IPS-NIHi7 (cell line): ENCODE data around the gene TBC1D12.
"Not testable (repeated sequence)": the region's sequence is repeated elsewhere in the genome, so short reads cannot be mapped to it uniquely, and the experiment has no call there.

Experiments
- DNase-seq: peaks from one replicate; pipeline ENCODE4 v3.0.0; 2012; ENCODE audit warnings: mixed read lengths; ENCODE audit errors: extremely low spot score

TBC1D12 gene

DNA sequence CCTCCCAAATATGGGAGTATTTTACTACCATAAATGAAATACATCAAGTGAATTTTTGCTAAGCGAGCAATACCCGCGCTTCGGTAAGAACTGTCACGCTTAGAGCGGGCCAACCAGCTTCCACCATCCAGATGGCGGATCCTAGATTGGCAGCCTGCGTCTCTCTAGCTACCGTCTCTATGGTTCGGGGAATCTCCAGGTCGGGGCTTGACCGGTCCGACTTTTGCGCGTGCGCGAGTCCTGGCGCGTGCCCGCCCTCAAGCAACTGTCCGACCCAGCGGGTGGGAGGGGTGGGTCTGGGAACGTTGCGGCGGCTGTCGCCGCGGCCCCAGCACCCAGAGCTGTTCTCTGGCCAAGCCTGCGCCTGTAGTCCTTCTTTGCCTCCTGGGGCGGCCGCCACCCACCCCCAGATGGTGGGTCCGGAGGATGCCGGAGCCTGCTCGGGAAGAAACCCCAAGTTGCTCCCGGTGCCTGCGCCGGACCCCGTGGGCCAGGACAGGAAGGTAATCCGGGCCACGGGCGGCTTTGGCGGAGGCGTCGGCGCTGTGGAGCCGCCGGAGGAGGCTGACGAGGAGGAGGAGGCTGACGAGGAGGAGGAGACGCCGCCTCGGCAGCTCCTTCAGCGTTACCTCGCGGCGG, at the start of gene TBC1D12:
Gene TBC1D12 (plus strand): TSS at position 338 of the 639 bp plus-strand sequence. CDS start 73 bp downstream, at position 411.
- peak; percentile 95 for DNase-seq

DNA sequence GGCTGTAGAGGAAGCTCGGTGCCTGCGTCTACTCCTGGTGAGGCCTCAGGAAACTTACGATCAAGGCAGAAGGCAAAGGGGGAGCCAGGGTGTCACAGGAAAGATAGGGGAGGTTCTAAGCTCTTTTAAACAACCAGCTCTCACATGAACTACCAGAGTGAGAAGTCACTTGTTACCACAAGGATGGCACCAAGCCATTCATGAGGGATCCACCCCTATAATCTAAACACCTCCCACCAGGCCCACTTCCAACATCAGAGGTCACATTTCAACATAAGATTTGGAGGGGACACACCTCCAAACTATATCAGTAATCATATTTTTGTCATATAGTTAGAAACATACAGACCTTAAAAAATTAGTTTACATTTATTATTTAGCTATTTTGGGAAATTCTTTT, 49.0 kb upstream of the TBC1D12 start:
- DNase-seq = no peak

DNA sequence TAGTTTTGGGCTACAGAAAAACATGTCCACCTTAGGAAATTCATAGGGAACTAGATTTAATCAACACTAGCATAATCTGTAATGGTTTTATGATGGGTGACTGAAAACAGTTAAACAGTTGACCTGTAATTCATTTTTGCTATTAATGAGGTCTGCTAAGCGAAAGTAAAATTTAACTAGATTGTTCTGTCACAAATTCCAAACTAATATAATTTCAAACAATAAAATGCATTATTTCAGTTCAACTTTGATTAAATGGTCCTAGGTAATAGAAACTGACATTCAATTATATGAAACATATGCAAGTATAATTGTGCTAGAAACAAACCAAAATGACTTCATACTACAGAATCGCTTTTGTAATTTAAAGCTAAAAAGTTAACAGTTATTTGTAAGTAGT, 46.5 kb upstream of the TBC1D12 start:
- no peak for DNase-seq

DNA sequence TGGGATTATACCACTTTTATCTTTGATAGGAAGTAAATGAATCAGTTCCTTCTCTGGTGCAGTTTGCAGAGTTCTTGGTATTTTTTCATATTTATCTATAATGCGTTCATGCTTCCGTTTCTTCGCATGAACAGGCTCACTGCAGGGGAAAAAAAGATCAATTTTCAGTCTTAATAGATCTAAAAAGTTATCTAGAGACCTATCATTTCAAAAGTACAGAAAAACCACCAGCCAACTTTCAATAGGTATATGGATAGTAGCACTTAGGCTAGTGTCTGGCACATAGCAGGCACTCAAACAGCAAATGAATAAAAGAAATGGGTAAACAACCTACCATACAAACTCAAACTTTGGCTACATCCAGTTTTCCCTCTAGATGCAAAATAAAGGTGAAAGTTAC, 45.1 kb upstream of the TBC1D12 start:
- DNase-seq = no peak

DNA sequence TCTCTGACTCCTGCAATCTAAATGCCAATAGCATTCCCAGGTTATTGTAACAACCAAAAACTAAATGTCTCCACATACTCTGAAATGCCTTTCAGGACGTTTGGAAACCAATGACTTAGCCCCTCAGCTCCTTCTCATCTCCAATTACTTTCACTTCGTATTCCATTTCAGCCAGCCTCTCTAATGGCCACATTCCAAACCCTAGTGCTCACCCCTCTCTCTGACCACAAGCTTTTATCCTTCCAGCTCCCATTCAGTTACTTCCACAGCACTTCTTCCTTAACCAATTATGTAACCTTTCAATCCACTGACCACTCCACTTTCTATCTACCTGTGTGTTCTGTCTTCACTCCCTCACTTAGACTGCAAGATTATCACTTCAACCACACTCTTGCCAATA, 43.9 kb upstream of the TBC1D12 start:
- DNase-seq = peak; percentile 13

DNA sequence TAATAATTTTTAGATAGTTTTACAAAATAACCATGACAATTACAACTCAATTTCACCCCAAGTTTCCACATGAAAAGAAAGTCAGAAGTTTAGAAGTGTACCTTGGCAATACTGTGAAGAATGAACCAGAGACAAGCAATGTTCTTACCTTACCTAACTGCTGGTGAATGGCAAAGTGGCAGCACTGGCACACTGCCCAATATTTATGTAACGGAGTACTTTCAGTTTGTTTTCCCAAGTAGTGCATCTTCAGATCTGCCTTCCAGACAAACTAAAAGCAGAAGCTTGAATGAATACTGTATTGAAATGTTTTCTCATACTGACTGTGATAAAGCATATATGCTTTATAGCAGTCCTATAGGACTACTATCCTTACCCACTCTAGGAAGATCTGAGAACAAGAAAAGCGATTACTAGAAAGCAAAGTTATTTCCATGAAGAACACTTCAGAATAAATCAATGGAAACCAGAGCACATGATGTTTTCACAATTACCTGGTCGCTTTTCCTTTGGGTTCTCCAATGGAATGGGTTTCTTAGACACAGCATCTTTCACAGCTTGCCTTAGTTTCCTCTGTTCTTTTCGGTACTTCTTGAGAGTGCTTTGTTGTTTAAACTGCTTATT, 41.1 kb upstream of the TBC1D12 start:
- DNase-seq = no peak

DNA sequence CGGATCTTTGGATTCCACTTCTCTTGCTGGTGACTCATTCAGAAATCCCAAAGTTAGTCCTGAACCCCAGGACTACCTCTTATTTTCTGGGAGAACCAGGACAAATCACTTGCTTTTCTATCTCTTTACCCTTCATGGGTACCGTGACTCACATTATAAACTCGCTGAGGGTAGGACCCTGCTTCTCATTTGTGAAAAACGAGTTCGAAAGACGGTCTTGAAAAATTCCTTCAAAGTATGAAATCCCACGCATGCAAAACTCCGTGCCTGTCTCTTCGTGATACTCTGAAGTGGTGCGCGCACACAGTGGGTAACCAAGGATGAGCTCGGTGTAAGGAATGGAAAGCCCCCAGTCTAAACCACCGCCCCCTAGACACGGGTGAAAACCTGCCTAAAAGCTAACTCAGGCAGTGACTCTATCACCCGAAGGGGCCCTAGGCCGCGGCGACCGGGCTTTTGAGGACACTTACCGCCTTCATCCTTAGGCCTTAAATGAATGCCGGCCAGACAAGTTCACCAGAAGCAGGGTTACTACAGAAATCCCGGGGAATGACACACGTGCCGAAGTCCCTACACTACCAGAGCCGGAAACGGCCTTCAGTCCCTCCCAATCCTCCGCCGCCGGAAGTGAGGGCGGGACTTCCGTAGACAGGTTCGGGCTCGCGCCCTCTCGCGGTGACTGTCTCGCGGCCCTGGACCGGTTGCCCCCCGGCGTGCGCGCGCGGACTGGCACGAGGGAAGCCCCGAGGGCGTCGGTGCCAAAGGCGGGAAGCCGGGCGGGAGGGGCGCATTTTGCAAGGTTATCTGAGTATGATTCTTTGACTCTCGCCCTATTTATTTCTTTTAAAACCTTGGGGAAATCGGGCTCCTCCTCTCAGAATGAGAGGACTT, 39.7 kb upstream of the TBC1D12 start, which contains the start of gene NOC3L:
Gene NOC3L (minus strand): TSS at position 580 of the 891 bp plus-strand sequence. CDS start 101 bp downstream, at position 479.
- DNase-seq = peak; percentile 97

DNA sequence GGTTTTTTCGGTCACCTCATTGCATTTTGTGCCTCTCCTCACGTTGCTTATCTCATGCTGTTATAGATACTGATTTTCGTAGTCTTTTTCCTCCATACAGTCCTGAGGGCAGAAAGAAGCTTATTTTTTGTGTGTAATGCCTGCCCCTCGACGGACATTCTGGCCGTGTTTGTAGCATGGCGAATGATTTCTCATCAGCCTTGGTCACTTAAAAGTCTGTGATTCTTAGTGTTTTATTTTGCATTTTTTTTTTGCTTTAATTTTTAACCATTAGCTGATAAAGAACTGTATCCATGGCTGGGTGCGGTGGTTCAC, 39.1 kb upstream of the TBC1D12 start:
- DNase-seq = no peak

DNA sequence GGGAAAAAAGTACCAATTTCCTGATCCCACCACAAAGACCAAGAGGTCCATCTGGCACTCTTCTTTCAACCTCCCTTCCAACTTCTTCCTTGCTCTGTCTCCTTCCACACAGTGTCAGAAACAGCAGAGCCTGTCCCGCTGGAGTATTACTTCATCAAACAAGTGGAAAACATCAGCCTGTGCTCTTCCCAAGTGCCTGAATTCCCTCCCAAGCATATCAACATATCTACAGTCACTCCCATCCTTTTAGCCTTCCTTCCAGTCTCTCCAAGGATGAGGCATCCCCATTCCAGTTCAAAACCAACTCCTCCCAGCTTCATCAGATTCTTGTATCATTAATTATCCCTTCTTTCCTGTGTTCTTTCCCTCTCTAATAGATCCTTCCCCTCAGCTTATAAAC, 37.9 kb upstream of the TBC1D12 start:
- no peak for DNase-seq

DNA sequence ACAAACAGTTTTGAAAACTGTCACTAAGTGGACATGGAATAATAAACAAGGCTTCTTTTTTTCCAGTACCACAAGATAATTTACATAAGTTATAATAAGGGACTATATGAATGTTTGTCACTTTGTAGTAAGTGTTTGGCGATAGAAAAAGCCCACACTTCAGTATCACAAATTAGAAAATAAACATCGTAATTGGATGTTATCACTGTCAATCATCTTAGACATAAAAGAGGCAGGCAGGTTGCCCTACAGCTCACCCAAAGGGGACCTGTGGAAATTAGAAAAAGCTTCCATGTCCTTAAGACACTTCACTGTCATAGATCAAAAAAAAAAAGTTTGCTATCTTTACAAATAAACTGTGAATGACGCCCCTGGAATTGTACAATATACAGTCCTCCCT, 36.0 kb upstream of the TBC1D12 start:
- no peak for DNase-seq

DNA sequence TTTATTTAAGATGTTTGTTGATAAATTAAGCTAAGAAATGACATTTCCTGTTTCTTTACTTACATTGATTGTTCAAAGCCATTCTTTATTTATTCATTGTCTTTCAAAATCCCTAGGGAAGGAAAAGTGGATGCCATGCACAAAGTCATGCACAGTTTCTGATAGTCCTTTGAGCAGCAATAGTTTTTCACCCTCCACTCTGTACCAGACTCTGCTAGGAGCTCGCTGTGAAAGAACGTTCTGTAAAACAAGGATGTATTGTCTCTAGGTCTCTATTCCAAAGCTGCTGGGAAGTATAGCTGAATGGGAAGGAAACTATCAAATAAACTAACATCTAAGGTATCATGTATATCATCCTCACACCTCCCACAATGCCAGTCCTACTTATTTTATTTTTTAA, 31.8 kb upstream of the TBC1D12 start:
- DNase-seq = no peak

DNA sequence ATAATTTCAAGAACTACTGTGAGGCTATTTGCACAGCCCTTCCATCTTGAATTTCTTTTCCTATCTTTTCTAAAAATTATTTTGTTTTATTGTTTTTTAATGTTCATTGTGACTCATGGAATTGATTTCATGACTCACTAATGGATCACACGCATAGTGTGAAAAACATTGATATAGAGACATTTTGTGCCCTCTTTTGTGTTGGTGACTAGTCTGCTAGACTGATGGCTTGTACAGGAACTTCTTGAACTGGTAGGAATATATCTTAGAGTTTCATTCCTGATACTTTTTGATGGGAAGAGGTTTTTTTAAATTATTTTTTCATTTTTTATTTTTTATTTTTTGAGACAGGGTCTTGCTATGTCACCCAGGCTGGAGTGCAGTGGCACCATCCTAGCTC, 27.0 kb upstream of the TBC1D12 start:
- no peak for DNase-seq

DNA sequence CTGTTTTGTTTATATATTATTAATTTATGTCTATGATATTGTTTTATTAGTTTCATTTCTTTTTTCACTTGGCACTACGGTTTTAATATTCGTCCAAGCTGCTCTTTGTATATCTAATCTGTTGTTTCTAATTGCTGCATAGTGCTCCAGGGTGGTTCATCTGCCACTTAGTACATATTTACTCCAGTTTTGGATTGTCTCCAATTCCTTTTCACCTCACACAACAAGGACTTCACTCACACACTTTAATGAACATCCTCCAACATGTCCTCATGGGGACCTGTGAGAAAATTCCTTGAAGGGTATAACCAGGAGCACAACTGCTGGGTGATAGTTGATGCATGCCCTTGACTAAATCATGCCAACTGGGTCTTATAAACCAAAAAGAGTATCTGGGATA, 25.5 kb upstream of the TBC1D12 start:
- DNase-seq = no peak

DNA sequence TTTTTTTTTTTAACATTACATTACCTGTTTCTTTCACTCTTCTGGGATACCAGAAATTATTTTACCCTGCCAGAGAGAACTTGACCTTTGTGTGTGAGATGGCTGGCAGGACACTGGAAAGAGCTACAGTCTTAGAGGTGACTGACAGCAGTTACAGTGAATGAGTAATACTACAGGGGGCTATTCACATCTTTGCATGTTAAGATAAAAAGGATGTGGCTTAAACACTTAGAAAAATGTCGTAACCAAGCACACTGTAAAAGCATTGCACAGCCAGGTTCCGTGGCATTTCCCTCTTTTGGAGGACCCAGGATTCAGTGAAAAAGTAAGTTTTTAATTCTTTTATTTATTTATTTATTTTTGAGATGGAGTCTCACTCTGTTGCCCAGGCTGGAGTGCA, 18.8 kb upstream of the TBC1D12 start:
- DNase-seq = no peak

DNA sequence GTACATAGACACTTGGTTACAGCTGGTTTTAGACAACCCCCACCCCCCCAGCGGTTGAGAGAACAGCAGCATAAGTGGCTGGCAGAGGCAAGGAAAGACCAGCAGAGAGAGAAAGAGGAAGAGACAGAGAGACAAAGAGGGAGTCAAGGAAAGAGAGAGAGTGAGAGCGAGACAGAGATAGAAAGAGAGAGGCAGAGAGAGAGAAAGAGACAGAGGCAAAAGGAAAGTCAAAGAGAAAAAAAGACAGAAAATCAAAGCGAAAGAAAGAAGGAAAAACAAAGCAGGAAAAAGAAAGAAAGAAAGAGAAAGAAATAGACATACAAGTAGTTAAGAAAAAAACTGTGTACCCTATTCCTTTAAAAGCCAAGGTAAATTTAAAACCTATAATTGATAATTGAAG, 16.6 kb upstream of the TBC1D12 start:
- DNase-seq = not testable (repeated sequence)

DNA sequence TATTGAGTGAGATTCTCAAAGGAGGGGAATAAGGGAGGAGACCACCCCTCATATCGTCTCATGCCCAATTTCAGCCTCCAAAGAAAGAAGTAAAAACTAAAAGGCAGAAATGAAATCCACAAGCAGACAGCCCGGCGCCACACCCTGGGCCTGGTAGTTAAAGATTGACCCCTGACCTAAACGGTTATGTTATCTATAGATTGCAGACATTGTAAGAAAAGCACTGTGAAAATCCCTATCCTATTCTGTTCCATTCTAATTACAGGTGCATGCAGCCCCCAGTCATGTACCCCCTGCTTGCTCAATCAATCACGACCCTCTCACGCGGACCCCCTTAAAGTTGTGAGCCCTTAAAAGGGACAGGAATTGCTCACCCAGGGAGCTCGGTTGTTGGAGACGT, 10.2 kb upstream of the TBC1D12 start:
- not testable (repeated sequence) for DNase-seq

DNA sequence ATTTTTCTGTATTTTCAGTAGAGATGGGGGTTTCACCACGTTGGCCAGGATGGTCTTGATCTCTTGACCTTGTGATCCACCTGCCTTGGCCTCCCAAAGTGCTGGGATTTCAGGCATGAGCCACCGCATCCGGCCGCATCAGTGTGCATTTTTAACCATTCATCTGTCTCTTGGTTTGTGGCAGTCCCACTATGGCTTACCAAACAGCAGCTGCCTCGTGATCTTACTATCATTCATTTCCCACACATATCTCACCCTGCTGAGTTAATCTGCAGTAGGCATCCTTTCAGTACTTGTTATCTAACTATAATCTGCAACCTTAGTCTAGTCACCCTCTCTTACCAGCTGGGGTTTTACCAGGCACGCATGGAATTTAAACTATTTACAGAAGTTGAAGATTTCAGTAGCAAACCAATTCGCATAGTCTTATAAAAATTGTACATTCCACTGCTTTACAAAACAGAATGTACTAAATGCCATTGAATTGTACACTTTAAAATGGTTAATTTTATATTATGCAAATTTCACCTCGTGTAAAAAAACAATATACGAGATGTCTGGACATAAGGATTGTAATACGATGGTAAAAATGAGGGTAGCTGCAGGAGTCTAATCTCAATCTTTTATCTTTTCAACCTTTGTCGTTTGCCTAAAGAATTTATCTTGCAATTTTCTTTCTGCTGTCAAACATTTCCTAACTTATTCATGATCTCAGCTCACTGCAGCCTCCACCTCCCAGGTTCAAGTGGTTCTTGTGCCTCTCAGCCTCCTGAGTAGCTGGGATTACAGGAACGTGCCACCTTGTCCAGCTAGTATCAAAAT, 4.6 kb upstream of the TBC1D12 start:
- DNase-seq = no peak

DNA sequence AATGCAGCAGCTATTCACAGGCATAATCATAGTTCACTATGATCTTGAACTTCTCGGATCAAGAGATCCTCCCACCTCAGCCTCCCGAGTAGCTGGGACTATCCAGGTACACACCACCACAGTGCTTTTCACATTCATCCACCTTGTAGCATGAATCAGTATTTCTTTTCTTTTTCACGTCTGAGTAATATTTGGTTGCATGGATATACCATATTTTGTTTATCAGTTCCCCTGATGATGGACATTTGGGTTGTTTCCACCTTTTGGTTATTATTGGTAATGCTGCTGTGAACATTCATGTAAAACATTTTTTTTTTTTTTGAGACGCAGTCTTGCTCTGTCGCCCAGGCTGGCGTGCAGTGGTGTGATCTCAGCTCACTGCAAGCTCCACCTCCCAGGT, 3.6 kb upstream of the TBC1D12 start:
- no peak for DNase-seq

DNA sequence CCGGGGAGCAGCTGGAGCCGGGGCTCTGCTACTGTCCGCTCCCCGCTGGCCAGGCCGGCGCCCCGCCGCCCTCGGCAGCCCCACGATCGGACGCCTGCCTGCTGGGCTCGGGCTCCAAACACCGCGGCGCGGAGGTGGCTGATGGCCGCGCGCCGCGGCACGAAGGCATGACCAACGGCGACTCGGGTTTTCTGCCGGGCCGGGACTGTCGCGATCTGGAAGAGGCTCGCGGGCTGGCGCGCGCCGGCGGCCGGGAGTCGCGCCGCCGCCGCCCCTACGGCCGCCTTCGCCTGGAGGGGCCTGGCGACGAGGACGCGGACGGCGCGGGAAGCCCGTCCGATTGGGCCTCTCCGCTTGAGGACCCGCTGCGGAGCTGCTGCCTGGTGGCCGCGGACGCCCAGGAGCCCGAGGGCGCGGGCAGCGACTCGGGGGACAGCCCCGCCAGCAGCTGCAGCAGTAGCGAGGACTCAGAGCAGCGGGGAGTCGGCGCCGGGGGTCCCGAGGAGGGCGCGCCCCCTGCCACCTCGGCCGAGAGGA, 570 bp downstream of the TBC1D12 start:
- peak; percentile 55 for DNase-seq

DNA sequence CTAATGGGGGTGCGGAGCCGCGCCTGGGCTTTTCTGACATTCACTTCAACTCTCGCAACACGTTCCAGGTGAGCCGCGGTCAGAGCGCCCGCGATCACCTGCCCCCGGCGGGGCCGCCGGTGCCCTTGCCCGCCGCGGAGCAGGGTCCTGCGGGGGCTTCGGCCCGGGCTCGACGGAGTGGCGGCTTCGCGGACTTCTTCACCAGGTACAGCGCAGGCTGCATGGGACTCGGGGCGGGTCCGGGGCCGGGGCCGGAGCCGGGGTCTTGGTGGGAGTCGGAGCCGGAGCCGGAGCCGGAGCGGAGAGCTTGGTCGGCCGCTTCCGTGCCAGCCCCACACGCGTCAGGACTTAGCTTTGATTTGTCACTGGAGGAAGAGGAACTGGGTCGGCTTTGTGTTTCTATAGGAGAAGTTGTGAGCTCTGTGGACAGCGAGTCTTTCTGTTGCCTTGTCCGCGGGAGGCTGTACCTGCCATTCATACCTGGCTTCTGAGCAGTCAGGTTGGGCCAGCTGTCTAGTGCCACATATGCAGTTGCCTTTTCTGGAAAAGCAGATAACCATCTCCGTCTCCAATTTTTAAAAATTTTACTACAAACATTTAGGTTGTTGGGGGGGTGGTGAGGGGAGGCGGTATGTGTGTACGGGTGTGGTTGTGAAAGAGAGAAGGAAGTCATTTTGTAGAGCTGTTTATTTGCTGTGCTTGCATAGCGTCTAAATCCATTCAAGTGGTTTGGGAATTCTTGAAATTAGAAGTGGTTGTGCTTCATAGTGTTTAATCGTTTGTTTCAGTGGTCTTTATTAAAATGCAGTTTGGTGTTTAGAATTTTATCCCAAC, 1.3 kb downstream of the TBC1D12 start:
- peak; percentile 41 for DNase-seq

DNA sequence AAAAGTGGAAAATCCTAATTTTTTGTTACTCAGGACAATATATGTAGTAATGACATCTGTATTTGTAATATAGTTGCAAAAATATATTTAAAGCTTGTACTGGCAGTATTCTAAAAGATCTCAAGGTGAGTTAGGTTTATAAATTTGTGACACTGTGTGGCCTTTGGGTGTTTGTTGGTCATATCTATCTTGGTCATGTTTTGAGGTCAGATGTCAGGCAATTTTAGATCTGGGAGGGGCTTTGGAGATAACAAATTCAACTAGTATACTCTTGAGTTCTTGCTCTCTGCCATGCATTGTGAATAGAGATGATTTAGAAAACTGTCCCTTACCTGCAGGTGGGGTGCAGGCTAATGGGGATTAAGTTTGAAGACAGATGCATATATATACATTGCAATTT, 3.1 kb downstream of the TBC1D12 start:
- no peak for DNase-seq
